HG02973 (cell line): ENCODE data around the gene XRCC1.
"Not testable (repeated sequence)": the region's sequence is repeated elsewhere in the genome, so short reads cannot be mapped to it uniquely, and the experiment has no call there.

Experiments
- ATAC-seq: cut with Tn5 transposase; IDR thresholded peaks from one replicate; pipeline ENCODE4 v1.9.1; 2021; ENCODE audit warnings: moderate library complexity; ENCODE audit not compliant: unreplicated experiment

XRCC1 gene

DNA sequence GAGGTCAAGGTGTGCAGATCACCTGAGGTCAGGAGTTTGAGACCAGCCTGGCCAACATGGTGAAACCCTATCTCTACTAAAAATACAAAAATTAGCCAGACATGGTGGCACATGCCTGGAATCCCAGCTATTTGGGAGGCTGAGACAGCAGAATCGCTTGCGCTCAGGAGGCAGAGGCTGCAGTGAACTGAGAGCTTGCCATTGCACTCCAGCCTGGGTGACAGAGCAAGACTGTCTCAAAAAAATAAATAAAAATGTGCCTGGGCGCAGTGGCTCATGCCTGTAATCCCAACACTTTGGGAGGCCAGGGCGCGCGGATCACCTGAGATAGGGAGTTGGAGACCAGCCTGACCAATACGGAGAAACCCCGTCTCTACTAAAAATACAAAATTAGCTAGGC is 51.6 kb downstream of the XRCC1 start:
- not testable (repeated sequence) for ATAC-seq

DNA sequence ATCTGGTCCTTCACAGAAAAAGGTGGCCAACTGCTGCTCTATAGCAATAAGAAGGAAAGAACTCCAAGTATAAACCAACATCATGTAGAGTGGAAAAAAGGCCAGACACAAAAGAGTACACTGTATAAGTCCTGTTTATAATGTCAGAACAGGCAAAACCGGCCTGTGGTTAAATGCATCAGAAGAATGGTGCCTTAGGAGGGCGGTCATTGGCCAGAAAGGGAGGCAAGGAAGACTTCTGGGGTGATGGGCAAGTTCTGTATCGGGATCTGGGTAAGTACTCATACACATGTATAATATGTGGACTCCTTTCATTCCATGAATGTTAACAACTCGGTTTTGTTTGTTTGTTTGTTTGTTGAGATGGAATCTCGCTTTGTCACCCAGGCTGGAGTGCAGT is 52.4 kb downstream of the XRCC1 start:
- ATAC-seq, result no peak

DNA sequence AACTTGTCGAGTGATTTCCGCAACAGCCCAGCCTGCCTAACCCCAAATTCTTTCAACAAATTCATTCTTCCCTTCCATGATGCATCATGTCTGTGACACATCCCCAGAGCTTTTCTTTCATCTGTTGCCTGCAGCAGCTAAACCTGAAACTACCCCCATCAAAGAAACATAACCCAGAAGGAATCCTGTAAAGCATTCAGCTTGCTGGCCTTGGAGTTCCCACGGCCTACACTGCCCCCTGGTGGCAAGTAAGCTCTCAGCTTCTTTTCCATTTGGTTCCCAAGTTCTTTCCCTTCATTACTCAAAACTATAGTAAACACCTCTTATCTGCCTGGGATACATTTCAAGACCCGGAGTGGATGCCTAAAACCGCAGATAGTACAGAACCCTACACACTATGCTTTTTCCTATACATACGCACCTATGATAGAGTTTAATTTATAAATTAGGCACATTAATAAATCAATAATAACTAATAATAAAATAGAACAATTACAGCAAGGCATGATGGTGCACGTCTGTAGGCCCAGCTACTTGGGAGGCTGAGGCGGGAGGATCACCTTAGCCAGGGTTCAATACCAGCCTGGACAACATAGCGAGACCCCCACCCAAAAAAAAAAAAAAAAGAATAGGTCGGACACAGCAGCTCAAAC is 55.8 kb downstream of the XRCC1 start:
- no peak for ATAC-seq

DNA sequence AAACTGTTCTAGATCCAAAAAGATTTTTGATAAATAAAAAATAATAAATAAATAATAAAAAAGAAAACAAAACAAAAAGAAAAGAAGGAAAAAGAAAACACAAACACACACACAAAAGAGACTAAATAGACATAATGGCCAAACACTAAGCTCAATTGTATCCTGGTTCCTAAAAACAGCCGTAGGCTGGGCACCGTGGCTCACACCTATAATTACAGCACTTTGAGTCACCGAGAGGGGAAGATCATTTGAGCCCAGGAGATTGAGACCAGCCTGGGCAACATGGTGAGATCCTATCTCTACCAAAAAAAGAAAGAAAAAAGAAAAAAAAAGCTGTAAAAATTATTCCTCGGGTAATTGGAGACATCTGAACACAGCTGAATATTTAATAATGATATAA is 57.3 kb downstream of the XRCC1 start:
- ATAC-seq, result no peak

DNA sequence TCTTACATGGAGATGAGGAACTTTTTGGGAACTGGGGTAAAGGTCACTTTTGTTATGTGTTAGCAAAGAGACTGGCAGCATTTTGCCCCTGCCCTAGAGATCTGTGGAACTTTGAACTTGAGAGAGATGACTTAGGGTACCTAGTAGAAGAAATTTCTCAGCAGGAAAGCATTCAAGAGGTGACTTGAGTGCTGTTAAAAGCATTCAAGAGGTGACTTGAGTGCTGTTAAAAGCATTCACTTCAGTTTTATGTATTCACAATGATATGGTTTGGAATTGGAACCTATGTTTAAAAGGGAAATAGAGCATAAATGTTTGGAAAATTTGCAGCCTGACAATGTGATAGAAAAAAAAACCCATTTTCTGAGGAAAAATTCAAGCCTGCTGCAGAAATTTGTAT is 62.9 kb downstream of the XRCC1 start:
- not testable (repeated sequence) for ATAC-seq

DNA sequence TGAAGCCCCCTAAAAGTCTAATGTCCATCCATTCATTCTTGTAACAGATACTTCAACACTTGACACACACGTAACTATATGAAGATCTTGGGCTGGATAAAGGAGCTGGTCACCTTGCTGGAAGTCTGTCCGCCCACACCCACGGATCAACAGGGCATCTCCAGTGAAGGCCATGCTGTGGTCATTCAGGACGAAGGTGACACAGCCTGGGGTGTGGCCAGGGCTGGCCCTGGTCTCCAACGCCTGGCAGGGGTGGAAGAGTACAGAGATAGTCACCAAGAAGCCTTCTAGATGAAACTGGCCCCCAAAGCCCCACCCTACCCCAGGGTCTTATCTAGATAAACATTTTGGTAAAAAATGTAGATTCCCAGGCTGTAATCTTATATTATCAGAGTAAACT is 64.0 kb downstream of the XRCC1 start:
- no peak for ATAC-seq

DNA sequence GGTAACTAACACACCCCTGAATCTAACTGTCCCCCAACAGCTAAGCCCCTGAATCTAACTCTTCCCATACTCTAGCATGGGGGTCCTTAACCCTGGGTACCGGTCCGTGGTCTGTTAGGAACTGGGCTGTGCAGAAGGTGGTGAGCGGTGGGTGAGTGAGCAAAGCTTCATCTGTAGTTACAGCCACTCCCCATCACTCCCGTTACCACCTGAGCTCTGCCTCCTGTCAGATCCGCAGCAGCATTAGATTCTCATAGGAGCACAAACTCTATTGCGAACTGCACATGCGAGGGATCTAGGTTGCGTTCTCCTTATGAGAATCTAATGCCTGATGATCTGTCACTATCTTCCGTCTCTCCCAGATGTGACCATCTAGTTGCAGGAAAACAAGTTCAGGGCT is 64.6 kb downstream of the XRCC1 start:
- ATAC-seq, result no peak

DNA sequence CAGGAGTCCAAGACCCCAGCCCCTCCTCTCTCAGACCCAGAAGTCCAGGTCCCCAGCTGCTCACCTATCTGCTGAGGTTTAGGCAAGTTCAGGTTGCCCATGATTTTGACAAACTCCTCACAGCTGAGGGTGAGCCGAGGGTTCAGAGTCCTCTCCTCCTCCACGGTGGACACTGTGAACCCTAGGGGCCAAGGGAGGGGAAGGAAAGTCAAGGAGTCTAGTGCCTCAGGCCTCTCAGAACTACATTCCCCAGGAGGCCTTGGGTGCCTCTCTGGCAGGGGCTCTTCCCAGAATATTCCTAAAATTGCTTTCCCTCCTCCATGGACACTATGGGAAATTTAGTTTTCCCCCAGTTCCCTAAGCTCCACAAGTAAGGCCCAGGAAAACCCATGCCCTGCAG is 67.4 kb downstream of the XRCC1 start:
- no peak for ATAC-seq

DNA sequence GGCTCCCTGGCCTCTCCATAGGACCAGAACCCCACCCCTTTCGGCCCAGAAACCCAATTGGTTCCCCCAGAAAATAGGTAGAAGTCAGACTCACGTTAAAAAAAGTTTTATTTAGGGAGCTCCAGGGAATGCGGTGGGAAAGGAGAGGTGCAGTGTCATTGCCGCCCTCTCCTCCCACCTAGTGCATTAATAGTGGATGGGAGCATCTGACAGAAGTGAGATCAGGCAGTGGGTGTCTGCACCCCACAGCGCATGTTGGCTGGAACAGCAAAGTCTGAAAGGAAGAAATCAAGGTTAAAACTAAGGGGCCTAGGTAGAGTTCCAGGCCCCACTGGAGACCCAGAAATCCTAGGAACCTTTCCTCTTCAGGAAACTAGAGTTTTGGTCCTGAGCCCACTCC is 68.7 kb downstream of the XRCC1 start:
- no peak for ATAC-seq

DNA sequence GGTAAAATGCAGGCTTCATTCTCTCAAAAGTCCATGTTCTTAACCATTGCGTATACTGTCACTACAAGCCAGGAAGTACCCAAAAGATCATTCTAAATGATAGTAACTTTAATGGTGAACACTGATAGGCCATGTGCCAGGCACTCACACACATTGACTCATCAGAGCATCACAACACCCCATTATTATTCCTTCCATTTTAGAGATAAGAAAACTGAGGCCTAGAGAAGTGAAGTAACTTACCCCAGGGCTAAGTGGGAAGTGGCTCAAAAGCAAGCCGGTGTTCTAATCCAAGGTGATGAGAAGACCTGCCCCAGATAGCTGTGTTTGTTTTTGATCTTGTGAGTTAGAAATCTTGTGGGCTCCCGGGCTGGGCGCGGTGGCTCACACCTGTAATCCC is 69.4 kb downstream of the XRCC1 start:
- no peak for ATAC-seq

DNA sequence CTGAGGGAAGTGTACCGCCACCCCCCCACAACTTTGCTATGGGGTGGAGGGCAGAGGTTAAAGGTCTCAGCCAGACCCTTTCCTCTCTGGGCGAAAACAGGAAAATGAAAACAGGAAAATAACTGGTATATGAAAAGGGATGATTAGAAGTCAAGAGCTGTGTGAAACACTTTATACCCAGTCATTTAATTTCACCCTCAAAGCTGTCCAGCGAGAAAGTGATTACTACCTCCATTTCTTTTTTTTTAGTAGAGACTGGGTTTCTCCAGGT is 70.2 kb downstream of the XRCC1 start:
- no peak for ATAC-seq

DNA sequence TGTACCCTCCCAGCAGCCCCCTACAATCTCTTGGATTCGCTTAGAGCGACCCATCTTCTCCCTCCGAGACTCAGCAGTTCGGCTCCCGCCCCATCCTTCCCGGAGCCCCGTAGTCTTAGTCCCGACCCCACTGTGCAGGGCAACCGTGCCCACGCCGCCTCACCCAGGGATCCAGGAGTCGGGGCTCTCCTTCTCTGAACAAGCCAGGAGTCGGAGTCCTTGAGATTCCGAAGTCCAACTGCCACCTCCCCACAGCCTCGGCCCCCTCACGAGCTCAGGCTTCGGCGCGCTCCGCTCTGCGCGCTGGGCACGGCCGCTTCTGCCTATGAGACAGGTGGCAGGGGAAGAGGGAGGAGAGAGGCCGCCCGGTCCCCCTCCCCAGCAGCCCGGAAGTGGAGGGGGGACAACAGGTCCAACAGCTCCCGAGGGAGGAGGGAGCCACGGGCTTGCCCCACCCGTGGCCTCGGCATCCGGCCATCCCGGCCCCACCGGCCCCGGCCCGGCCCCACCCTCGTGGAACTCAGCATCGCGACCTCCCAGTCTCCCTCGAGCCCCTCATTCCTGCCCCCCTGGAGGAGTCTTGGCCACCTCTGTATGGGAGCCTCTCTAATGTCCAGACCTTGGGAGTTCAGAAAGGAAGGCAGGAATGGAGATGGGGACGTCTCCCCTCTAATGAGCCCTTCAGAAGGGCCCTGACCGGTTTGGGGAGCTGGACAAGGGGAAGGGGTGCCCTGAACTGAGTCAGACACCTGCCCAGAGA is 70.7 kb downstream of the XRCC1 start, which contains the start of gene PHLDB3:
TSS of gene PHLDB3 (minus strand) at position 321 of the 760 bp plus-strand sequence. CDS start 628 bp downstream, outside the sequence.
- ATAC-seq, result peak; percentile 14

DNA sequence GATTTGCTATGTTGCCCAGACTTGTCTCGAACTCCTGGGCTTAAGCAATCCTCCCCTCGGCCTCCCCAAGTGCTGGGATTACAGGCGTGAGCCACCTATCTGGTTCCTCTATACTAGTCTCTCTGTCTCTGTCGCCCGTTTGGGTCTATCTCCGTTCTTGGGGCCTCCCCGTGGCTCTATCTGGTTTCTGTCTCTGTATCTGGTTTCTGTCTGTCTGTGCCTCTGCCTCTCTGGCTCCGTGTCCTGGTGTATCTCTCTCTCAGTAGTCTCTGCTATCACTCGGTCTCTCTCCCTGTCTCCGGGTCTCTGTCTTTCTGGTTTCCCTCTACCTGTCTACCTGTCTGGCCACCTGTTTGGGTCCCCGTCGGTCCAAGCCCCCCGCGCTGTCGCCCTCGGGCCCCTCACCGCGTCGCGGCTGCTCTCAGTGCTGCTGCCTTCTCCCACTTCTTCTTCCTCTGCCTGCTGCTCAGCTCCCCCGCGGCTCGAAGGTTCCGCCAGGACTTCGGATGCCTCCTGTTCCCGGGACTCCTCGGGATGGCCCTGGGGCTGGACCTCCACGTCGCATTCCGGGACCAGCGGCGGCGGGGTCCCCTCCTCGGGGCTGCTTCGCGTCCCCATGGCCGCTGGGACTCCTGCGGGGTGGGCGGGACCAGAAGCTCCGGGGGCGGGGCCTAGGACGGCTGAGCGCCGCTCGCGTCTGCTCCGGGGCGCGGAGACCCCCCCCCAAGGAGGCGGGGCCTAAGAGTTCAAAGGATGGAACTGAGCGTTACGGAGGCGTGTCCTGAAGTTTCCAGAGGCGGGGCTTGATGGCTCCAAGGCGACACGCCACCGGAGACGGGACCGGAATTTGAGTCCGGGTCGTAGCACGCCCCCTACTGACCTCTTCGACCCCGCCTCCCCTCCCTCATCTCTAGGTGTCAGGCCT is 71.6 kb downstream of the XRCC1 start:
- peak; percentile 77 for ATAC-seq

DNA sequence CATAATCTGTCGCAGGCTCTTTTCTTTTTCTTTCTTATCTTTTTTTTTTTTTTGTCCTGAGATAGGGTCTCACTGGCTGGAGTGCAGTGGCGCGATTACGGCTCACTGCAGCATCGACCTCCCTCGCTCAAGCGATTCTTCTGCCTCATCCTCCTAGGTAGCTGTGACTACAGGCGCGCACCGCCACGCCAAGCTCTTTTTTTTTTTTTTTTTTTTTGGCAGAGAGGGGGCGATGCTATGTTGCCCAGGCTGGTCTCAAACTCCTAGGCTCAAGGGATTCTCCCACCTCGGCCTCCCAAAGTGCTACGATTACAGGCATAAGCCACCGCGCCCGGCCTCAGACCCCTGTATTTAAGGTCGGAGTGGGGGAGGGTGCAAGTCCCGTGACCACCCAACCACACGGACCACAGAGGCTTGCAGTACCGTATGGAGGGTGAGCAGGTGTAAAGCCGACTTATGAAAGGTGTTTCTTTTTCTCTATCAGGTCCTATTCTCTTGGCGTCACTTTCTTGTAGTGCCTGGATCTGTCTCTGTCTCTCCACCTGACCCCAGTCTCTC is 72.8 kb downstream of the XRCC1 start:
- ATAC-seq, result no peak

DNA sequence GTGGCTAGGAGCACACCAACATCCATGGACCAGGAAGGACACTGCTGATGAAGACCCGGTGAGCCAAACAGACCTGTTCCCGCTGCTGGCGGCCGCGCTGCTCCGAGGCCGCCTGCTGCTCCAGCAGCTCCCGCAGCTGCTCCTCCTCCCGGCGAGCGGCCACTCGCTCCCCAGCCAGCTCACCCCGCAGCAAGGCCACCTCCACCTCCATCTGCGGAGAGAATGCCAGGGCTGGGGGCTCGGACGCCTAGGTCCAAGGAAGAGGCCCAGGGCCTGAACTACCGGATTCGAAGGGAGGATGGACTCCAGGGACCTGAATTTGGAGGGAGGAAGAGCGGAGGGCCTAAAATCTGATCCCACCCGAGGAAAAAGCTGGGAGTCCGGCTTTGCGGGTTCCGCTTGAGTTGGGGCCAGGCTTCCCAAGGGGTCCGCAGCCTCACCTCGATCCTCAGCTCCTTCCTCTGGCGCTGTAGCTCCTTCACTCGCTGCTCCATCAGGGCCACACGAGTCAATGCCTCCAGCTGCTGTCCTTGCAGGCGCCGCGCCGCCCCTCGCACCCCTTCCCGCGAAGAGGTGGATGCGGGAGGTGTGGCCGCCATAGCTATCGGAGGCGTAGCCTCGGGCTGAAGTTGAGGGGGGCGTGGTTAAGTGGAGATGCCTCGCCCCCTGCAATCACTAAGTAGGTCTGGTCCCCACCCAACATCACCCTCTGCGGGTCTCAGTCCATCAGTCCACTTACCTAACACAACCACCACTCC is 73.5 kb downstream of the XRCC1 start:
- no peak for ATAC-seq

DNA sequence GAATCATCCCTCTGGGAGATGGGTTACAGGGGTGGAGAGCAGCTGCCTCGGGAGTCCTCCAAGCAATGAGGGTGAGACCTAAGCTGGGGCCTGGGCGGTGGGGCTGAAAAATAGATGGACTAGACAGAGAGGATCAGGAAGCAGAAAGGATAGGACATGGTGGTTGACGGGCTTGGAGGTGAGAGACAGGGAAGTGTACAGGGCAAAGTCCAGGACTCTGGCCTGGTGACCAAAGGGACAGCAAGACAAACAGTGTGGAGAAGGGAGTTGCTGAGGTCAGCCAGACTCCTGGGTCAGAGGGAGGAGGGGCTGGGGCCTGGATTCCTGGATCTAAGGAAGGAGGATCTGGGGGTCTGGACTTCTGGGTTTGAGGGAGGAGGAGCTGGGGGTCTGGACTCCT is 76.3 kb downstream of the XRCC1 start:
- no peak for ATAC-seq

DNA sequence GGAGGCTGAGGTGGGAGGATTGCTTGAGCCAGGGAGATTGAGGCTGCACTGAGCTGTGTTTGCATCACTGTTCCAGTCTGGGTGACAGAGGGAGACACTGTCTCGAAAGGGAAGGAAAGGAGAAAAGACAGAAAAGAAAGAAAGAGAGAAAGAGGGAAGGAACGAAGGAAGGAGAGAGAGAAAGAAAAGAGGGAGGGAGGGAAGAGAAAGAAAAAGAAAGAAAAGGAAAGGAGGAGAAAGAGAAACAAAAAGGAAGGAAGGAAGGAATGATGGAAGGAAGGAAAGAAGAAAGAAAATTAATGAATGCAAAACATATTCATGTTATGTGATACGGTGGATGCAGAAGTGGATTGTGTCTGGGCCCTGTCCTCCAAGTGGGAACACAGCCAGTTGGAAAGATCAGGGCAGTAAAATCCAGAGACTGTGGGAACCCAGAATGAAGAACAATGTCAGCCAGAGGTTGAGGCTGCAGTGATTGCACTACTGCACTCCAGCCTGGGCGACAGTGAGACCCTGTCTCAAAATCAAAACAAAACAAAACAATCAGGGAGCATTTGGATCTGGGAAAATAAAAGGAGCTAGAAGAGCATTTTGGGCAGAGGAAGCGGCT is 77.0 kb downstream of the XRCC1 start:
- ATAC-seq, result no peak

DNA sequence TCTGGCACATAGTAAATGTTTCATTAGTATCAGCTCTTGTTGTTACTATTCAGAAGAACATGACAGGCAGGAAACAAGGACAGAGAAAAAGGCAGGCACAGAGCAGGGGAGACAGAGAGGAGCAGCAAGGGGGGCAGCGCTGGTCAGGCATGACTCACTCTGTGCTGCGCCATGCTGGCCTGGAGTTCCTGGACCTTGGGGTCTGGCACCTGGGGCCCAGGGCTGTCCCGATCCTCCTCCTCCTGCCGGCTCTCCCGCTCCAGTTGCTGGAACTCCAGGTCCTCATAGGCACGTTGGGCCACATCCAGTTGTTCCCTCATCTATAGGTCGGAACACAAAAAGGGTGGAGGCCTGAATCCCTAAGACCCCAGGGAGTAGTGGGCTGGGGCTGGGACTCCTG is 78.4 kb downstream of the XRCC1 start:
- no peak for ATAC-seq

DNA sequence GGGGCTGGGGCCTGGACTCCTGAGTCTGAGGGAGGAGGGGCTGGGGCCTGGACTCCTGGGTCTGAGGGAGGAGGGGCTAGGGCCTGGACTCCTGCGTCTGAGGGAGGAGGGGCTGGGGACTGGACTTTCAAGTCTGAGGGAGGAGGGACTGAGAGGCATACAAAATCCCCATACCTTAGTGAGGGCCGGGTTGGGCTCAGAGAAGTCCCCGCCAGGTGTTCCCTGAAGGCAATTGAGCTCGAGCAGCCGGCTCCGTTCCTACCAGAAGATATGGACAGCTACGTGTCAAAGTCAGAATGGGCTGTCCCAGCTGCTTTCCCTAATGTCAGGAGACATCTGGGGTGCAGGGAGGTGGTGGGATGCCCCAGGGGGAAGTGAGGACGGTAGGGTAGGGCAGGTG is 80.2 kb downstream of the XRCC1 start:
- no peak for ATAC-seq
